HG03097 (cell line): ENCODE measurements around the gene KLHL1.
"Not testable (repeated sequence)": the region's sequence is repeated elsewhere in the genome, so short reads cannot be mapped to it uniquely, and the experiment has no call there.

Source experiments
- ATAC-seq: cut with Tn5 transposase; IDR thresholded peaks from one replicate; pipeline ENCODE4 v1.9.1; 2021; ENCODE audit not compliant: unreplicated experiment, low FRiP score

Gene KLHL1, protein sequence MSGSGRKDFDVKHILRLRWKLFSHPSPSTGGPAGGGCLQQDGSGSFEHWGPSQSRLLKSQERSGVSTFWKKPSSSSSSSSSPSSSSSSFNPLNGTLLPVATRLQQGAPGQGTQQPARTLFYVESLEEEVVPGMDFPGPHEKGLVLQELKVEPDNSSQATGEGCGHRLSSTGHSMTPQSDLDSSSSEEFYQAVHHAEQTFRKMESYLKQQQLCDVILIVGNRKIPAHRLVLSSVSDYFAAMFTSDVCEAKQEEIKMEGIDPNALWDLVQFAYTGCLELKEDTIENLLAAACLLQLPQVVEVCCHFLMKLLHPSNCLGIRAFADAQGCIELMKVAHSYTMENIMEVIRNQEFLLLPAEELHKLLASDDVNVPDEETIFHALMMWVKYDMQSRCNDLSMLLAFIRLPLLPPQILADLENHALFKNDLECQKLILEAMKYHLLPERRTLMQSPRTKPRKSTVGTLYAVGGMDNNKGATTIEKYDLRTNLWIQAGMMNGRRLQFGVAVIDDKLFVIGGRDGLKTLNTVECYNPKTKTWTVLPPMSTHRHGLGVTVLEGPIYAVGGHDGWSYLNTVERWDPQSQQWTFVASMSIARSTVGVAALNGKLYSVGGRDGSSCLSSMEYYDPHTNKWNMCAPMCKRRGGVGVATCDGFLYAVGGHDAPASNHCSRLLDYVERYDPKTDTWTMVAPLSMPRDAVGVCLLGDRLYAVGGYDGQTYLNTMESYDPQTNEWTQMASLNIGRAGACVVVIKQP

DNA sequence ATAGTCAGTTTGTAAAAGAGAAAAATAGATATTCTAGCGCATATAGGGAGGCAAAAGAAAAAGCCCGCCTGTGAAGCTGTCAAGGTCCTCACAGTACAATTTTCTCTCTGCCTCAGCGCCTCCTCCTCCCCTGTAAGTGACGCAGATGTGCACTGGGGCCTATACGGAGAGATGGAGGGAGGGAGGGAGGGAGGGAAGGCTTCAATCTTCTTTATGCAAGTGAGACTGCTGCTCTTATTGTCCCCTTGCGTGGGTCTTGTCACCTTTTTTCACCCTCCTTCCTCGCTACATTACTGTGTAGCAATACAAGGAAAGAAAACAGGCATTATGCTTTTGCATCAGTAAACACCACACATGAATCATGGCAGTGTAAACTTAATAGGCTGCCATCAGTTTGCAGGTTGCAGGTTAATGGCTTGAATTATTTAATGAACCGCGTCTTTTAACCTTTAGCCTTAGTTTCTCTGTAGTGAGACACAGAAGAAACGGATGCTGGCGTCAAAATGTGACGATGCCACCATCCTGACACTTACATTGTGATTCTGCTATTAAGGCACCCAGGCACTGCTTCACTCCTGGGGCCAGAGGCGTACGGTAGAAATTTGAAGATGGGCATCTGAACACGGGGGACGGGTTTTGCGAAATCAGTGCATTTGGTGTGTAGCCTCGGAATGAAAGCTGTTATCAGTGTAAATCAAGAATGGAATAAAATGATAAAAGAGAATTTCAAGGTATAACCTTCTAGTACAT is at the start of gene KLHL1:
Gene KLHL1, minus strand, starts transcription at position 97 of the 750 bp plus-strand sequence. CDS start 753 bp downstream, outside the sequence.
- no peak for ATAC-seq

DNA sequence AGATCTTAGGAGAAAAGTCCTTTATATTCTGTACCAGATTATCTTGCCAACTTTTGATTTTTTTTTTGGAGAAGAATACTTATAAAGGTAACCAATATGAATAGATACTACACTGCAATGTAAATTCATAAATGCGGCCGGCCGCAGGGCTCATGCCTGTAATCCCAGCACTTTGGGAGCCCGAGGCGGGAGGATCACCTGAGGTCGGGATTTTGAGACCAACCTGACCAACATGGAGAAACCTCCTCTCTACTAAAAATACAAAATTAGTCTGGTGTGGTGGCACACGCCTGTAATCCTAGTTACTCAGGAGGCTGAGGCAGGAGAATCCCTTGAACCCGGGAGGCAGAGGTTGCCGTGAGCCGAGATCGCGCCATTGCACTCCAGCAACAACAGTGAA is 34.4 kb upstream of the KLHL1 start:
- not testable (repeated sequence) for ATAC-seq

DNA sequence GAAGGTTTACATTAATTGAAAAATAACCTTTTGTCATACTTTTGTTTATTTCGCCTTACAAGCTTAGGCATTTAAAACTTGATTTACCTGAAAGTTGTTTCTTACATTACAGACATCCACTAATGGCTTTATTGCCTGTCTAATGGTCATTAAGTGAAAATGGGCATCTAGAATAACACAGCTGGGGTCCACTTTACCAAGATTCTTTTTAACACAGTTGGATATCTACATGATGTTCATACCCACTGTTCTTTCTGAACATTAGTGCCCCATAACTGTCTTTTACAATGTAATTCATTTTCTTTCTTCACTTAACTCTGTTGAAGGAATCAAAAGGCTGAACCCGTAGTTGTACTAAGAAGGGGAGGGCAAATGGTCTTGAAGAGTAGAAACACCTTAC is 19.8 kb upstream of the KLHL1 start:
- ATAC-seq: no peak

DNA sequence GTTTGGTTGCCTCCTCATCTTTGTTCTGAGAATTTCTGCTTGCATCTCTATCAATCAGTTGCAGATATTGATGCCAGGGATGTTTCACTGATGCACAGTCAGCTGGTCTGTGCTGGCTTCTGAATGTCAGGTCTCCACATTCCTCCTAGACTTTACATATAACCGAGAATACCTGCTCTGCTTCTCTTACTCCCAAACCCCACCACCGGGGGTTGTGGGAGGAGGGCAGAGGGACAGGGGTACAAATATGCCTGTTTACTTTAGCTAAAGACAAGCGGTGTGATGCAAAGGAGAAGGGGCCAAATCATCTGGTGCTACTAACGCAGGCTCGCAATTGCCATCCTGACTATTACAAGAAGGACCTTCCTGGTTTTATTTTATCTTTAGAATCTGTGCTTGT is 17.4 kb upstream of the KLHL1 start:
- ATAC-seq: no peak

DNA sequence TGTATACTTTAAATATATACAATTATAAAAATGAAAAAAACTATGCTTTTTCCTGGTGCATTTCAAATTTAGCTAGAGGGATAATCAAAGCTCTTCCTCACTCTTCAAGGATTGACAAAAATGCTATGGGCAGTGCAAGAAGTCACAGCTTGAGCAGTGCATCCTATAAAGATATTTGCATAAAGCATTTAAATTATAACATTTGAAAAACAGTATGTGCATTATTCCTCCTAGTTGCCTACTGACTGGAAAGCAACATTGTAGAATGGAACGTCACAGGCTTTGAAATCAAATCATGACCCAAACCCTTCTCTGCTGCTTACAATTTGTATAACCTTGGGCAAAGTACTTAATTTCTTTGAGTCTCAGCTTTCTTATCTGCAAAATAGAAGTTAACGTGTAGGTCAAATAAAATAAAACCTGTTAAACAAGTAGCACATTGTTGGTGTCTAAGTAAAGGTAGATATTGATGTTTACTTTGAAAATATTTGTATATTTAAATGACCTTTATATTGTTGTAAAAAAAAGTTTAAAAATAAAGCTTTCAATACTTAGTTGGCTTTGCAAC is 9.2 kb upstream of the KLHL1 start:
- ATAC-seq: no peak

DNA sequence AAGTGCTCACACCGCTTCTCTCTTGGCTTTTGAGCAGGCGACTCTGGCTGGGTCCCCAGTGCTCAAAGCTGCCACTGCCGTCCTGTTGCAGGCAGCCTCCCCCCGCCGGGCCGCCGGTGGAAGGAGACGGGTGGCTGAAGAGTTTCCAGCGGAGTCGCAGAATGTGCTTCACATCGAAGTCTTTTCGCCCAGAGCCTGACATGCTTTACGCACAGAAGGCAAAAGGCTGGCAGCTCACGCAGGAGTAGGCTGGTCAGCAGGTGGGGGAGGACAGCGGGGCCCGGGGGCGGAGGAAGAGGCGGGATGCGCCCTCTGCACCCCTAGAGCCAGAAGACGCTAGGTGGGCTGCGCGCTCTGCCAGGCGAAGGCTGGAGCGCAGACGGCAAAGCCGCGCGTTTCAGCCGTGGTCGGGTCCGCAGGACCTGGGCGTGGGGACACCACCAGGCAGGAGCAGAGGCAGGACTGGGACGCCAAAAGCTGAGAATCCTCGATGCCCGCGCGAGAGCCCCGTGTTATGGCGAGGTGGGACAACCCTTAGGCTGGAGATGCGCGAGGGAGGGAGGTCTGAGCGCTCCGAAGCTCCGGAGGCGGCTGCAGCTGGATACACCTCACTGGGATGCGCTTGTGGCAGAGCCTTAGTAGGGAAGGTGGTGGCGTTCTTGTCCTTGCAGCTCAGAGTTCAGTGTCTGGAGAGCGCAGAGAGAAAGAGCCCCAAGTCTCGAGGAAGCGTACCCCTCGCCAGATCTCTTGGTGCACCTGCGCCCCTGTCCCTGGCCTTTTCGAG is 562 bp downstream of the KLHL1 start, which contains the start of gene ATXN8OS:
Gene ATXN8OS, plus strand, starts transcription at position 329 of the 784 bp plus-strand sequence.
- ATAC-seq: no peak

DNA sequence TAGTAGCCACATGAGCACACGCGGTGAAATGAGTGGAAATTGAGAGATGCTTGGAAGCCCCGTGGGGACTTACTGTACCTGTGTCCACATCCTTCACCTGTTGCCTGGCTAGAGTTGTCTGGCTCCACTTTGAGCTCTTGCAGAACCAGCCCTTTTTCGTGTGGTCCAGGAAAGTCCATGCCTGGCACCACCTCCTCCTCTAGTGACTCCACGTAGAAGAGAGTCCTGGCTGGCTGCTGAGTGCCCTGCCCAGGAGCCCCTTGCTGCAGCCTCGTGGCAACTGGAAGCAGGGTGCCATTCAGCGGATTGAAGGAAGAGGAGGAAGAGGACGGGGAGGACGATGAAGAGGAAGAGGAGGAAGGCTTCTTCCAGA is 1.1 kb downstream of the KLHL1 start:
- ATAC-seq: no peak

DNA sequence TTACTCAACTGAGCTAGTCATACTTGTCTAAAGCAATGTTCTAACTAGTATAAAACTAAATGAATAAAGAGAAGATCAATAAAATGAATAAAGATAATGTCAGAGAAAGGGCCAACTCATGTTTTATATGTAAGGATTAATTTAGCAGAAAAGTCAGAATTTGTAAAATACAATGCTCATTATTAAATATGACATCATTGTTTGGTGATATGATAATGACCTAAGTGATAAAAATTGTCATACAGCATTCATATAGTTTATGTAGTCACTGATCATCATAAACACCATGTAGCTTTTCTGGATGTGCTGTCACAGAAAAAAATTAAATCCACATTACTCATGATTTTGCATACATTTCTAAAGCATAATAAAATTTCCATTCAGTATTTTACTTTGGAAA is 3.8 kb downstream of the KLHL1 start:
- no peak for ATAC-seq

DNA sequence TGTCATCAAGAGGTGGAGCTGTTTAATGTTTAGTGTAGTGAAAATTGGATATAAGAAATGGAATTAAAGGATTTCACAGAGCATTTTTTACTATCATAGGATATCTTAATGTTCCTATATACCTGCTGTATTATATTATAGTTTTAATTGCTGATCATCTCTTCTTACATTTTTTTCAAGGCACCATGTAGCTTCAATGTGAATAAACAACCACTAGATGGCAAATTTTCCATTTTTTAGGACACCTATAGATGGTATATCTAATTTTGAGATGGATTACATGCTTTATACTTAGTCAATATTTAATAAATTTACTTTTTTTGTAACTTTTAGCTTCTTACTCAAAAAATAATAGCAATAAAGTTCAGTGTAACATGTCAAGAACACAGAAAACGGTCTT is 9.6 kb downstream of the KLHL1 start:
- no peak for ATAC-seq

DNA sequence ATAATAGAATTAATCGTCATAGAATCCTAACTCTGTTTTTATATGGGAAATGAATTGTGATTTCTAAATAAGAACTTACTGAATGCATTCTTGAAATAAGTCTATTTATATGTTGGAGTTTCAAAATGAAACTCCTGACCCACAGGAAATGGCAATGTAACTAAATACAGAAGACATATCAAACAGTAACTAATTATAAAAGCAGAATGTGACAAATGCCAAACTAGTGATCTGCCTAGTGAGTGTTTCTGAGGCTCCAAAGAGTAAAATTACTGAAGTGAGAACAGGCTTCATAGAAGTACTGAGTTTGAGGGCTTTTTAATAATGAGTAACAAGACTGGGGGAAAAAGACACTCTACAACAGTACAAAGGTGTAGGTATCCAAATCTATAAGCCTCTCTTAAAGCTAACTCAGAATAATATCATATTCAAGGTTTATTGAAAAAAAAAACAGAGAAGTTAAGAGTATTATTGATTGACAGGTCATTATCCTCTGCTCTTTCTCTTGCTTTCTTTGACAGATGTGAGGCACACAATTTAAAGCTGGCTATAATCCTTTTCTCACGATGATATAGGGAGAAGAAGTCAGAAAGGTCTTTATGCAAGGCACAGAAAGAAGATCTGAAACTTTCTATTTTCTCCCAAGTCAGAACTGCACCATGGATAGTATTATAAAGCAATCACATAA is 18.1 kb downstream of the KLHL1 start:
- ATAC-seq: peak; percentile 90

DNA sequence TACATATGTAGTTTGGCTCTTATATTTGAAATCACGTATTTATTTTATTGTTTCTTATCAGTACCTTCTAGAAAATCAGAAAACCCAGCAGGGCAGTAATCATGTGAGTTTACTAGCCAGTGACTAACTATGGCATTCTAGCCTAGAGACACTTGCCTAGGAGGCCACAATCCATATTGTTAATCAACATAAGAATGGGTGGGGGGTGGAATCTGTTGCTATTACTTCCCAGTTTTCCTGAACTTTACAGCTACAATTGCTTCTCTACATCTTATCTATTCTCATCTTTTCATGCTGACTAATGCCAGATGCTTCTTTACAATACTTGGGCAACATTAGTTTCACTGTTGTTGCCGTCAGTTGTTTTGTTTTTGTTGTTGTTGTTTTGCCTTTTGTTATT is 19.3 kb downstream of the KLHL1 start:
- no peak for ATAC-seq

DNA sequence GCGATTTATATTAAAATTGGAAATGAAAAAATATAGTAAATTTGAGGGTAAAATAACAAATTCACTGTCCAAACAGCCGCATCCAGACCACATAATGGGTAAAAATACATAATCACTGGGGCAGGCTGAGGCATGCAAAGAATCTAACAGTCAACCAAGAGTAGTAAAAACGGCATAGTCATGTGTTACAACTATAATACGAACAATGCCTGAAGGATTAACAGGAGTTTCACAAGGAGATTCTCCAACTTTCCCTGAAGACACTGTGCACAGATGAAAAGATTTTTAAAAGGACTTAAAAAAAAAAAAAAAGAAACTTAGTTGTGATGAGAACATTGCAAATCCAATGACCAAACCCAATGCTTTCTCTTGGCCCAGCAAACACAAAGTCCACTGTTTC is 21.0 kb downstream of the KLHL1 start:
- no peak for ATAC-seq

DNA sequence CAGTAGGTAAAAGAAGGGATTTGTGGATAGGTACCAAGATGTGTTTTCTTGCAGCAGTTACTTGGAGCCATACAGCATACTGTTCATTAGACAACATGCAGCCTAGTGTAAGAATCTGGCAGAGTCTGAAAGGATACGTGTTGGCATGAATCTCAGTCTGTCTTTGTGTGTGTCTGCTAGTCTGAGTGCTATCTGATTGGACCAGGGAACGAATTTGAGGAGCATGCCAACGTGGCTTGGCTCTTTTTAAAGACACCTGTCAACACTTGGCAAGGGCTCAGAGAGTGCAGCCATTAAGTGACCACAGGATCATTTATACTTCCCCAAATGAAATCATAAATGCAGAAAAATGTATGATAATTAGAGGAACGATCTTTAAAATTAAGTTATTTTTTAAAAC is 28.2 kb downstream of the KLHL1 start:
- no peak for ATAC-seq

DNA sequence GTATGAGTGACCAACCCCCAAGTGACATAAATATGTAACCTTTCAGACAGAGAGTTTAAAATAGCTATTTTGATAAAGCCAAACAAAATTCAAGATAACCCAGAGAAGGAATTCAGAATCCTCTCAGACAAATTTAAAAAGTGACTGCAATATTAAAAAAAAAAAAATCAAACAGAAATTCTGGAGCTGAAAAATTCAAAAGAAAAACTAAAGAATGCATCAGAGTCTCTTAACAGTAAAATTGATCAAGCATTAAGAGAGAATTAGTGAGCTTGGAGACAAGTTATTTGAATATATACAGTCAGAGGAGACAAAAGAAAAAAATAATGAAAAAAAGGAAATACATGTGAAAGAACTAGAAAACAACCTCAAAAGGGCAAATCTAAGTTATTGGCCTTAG is 53.7 kb downstream of the KLHL1 start:
- ATAC-seq: no peak

DNA sequence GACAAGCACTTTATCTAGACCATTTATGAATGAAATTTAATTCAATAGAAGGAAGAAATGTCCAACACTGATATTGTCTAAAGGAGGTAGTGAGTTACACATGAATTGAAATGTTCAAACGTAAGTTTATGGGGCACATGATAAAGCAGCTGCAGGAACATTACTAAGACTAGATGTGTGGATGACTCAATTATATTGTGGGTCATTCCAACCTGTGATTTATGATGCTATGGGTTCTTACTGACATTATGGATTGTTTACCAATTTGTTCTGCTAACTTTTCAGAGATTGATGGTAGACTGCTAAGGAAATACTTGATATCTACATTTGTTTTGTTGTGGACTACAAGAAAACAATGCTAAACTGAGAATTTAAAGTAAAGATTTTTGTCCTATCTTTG is 56.7 kb downstream of the KLHL1 start:
- ATAC-seq: no peak

DNA sequence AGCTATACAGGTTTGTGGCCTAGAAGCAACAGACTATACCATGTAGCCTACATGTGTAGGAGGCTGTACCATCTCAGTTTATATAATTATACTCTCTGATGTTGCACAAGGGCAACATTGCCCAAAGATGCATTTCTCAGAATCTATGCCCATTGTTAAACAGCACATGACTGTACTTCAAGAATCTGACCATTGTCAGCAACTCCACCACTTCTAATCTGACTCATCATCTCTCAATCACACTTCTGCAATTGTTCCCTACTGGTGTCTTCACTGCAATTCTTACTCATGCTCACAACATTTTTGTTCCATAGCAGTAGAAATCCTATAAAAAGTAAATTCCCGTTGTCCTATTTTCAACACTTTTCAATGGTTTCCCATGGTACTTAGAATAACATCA is 64.6 kb downstream of the KLHL1 start:
- no peak for ATAC-seq

DNA sequence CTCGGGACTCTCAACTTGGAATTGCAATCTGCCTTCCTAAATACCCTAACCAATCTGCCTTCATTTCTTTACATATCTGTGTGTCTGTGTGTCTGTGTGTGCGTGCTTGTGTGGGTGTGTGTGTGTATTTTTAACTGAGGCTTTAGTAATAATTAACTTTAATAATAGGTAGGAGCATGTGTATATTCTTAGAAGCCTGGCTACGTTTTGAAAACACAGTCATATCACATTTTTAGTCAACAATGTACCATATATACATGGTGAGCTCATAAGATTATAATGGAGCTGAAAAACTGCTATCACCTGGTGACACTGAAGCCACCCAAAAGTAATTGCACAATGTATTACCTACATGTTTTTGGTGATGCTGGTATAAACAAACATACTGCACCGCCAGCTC is 66.1 kb downstream of the KLHL1 start:
- no peak for ATAC-seq

DNA sequence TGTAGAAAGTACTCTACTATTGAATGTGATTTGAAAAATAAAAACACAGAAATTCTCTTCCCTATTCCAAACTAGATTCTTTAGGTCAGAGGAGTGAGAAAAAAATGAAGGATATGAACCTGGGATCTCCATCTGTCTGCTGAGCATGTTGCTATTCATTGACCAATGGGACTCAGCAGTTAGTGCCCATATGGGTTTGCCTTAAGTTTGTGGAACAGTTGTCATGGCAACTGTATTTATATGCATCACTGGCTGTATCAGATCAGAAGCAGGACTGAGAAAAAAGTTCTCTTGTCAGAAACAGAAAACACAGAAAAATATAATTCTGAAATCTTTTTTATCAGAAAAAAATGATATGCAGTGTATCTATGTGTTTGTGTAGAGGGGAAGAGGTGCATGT is 74.0 kb downstream of the KLHL1 start:
- ATAC-seq: no peak

DNA sequence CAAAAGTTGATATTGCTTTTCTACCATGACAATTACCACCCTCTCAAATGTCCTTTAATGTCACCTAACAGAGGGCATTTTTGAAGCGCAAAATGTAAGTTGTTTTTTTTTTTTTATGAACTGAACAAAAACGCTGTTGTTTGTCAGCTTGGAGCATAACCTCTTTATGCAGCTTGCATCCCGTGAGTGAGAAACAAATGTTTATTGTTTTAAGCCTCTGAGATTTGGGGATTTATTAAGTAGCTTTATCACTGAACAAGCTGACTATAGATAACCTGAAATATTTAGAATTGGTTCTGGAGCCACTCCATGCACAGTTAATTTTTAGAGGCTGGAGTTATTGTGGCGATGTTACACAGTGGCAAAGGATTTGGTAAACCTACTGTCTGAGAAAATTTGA is 80.7 kb downstream of the KLHL1 start:
- no peak for ATAC-seq

DNA sequence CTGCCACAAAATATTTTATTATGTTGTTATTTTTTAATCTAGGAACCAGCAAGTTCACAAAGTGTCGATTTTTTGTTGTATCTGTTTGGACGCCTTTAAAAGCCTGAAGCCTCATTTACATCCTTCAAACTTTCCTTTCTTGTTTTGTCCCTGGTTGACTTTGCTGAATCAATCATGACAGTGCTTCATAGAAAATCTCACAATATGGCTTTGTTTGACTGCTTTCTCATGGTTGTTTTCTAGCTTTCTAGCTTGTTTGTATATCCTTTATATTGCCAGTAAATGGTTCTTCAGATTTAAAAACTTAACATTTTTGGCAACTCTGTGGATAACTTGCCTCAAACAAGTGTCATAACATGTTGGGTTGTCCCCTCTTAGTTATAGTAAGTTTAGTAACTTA is 84.7 kb downstream of the KLHL1 start:
- no peak for ATAC-seq
